Stimulated activated CD4-positive, alpha-beta T cell treated with anti-CD3 and anti-CD28 coated beads, Interleukin-15, amount 100 ng/mL, for 1 hour (primary cell): ENCODE data around the gene TESK2.

Source experiments
- DNase-seq, 2 donors: peaks; one replicate each; pipeline ENCODE4 v3.0.0-alpha.2; 2020; ENCODE audit warnings: low read depth in 1 of 2, low spot score in 1 of 2

Gene TESK2

GRCh38 chr1:45306319-45306718, 184.6 kb downstream of the TESK2 start:
- no peak for DNase-seq

DNA sequence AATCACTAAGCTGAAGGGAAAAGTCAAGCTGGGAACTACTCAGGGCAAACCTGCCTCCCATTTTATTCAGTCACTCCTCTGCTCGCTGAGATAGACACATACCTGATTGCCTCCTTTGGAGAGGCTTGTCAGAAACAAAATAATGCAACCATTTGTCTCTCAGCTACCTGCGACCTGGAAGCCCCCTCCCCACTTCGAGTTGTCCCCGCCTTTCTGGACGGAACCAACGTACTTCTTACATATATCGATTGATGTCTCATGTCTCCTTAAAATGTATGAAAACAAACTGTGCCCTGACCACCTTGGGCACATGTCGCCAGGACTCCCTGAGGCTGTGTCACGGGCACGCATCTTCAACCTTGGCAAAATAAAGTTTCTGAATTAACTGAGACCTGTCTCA, 185.7 kb downstream of the TESK2 start:
- no peak for DNase-seq

- no peak for DNase-seq
These were observed 186.5 kb downstream of the TESK2 start for GRCh38 chr1:45304311-45305081.

GRCh38 chr1:45303520-45304310, 187.2 kb downstream of the TESK2 start:
- peak; percentile 96 to 99 for DNase-seq

DNA sequence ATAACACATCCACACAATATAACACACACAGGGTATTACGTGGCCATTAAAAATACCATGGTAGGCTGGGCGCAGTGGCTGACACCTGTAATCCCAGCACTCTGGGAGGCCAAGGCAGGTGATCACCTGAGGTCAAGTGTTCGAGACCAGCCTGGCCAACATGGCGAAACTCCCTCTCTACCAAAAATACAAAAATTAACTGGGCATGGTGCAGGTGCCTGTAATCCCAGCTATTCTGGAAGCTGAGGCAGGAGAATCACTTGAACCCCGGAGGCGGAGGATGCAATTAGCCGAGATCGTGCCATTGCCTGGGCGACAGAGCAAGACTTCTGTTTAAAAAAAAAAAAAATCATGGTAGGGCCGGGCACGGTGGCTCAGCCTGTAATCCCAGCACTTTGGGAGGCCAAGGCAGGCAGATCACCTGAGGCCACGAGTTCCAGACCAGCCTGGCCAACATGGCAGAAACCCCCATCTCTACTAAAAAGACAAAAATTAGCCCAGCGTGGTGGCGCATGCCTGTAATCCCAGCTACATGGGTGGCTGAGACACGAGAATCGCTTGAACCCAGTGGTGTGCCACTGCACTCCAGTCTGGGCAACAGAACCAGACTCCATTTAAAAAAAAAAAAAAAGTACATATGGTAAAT, 188.3 kb downstream of the TESK2 start:
- no peak for DNase-seq

DNA sequence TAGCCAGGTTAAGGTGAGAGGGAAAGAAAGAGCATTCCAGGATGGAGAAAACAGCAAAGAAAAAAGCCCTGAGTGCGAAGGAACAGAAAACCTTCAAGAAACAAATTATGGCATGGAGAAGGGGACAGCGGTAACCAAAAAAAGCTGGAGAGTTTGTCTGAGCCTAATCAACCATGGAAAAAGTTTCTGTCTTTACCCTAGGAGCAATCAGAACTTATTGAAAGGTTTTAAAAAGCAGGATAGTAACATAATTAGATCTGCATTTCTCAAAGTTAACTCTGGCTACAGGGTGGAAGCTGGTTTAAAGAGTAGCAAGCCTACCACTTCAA, 190.3 kb downstream of the TESK2 start:
- no peak for DNase-seq

- no peak for DNase-seq
These were observed 190.8 kb downstream of the TESK2 start for GRCh38 chr1:45299981-45300668.

- DNase-seq: no peak
These were observed 191.7 kb downstream of the TESK2 start for GRCh38 chr1:45299296-45299695.

- no peak for DNase-seq
These were observed 193.2 kb downstream of the TESK2 start for GRCh38 chr1:45297666-45298356.
